Mammary epithelial cell (primary cell): ENCODE data around the gene PGM5.

Experiments used
- EZH2 ChIP-seq: IDR thresholded peaks from 2 replicates; pipeline ENCODE4 v1.6.1; 2012; ENCODE audit warnings: low read length, inconsistent platforms, borderline replicate concordance
- TF ChIP-seq, protein P1 (sequence below), 2 donors: IDR thresholded peaks in 1 of 2; conservative IDR thresholded peaks in 1 of 2; 2 replicates each; pipeline ENCODE4 v1.5.1; 2011 to 2012; ENCODE audit warnings: inconsistent platforms in 2 of 2, low read length in 2 of 2, mild to moderate bottlenecking in 2 of 2, control low read depth in 1 of 2, low read depth in 1 of 2; ENCODE audit not compliant: insufficient read depth in 1 of 2; ENCODE audit errors: extremely low read depth in 1 of 2

DNA sequence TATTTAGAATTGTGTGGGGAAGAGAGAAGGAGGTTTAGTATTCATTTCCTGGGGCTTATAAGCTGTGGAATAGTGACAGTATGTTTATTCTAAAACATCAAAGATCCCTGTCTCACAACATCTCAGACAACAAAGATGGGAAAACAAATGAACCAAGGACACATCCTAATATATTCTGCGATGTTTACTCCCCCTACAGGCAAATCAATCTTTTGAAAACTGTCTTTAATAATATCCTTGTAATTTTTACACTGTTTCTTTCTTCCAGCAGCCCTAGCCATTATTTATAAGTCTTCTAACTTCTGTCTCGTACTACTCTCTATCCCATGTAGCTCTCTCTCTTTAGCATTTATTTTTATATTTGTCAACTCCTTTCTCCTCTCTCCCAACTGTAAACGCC, 217.7 kb downstream of the PGM5 start:
- TF ChIP-seq, protein P1, sequence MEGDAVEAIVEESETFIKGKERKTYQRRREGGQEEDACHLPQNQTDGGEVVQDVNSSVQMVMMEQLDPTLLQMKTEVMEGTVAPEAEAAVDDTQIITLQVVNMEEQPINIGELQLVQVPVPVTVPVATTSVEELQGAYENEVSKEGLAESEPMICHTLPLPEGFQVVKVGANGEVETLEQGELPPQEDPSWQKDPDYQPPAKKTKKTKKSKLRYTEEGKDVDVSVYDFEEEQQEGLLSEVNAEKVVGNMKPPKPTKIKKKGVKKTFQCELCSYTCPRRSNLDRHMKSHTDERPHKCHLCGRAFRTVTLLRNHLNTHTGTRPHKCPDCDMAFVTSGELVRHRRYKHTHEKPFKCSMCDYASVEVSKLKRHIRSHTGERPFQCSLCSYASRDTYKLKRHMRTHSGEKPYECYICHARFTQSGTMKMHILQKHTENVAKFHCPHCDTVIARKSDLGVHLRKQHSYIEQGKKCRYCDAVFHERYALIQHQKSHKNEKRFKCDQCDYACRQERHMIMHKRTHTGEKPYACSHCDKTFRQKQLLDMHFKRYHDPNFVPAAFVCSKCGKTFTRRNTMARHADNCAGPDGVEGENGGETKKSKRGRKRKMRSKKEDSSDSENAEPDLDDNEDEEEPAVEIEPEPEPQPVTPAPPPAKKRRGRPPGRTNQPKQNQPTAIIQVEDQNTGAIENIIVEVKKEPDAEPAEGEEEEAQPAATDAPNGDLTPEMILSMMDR (conservative IDR thresholded peaks at IDR 0.05 in 1 of 2, IDR thresholded peaks at IDR 0.05 in 1 of 2; ENCODE audit: extremely low read depth in 1 of 2, insufficient read depth in 1 of 2, low read depth in 1 of 2, low read length in 2 of 2), result peak; percentile 16 to 20
- no peak for TF ChIP-seq EZH2
